SK-N-SH treated with all-trans-retinoic acid at 6 μM for 48 hours (cell line): ENCODE measurements around the gene NBEA.

Source experiments
- ATAC-seq: fragments of 200-7000 bp; cut with Tn5 transposase; 3 replicates; pipeline ENCODE4 v1.9.1; 2020; ENCODE audit warnings: mild to moderate bottlenecking, moderate library complexity
- ARNTL ChIP-seq: fragments of 450-650 bp; formaldehyde crosslinking; IDR thresholded peaks from 2 replicates; pipeline ENCODE4 v1.5.0; 2020; ENCODE audit warnings: low read depth, mild to moderate bottlenecking, moderate library complexity, borderline replicate concordance
- BACH2 ChIP-seq: fragments of 250-450 bp; sonication (Bioruptor Pico); IDR thresholded peaks from 2 replicates; pipeline ENCODE4 v1.9.0; 2021; ENCODE audit warnings: mild to moderate bottlenecking, borderline replicate concordance
- CREB5 ChIP-seq: fragments of 250-450 bp; sonication (Bioruptor Pico); IDR thresholded peaks from 2 replicates; pipeline ENCODE4 v1.5.1; 2020; ENCODE audit warnings: low read depth, mild to moderate bottlenecking, moderate library complexity
- CSDC2 ChIP-seq: fragments of 250-450 bp; sonication (Bioruptor Pico); IDR thresholded peaks from 2 replicates; pipeline ENCODE4 v1.5.0; 2020; ENCODE audit warnings: mild to moderate bottlenecking, moderate library complexity
- CSRNP3 ChIP-seq: fragments of 250-450 bp; sonication (Bioruptor Pico); IDR thresholded peaks from 2 replicates; pipeline ENCODE4 v1.5.1; 2021; ENCODE audit warnings: mild to moderate bottlenecking, moderate library complexity
- ESRRG ChIP-seq: fragments of 250-450 bp; sonication (Bioruptor Pico); IDR thresholded peaks from 2 replicates; pipeline ENCODE4 v1.6.1; 2021; ENCODE audit warnings: mild to moderate bottlenecking
- GLIS3 ChIP-seq: fragments of 250-450 bp; sonication (Bioruptor Pico); IDR thresholded peaks from 2 replicates; pipeline ENCODE4 v1.5.0; 2020; ENCODE audit warnings: mild to moderate bottlenecking, moderate library complexity
- ISL1 ChIP-seq: fragments of 250-450 bp; sonication (Bioruptor Pico); IDR thresholded peaks from 2 replicates; pipeline ENCODE4 v2.1.2; 2022; ENCODE audit warnings: mild to moderate bottlenecking, moderate library complexity
- OSR1 ChIP-seq: fragments of 250-450 bp; sonication (Bioruptor Pico); IDR thresholded peaks from 2 replicates; pipeline ENCODE4 v1.8.0; 2022; ENCODE audit warnings: moderate library complexity, mild to moderate bottlenecking, inconsistent platforms
- PATZ1 ChIP-seq: fragments of 250-450 bp; sonication (Bioruptor Pico); IDR thresholded peaks from 2 replicates; pipeline ENCODE4 v1.8.0; 2020; ENCODE audit warnings: mild to moderate bottlenecking, moderate library complexity, borderline replicate concordance
- POU6F1 ChIP-seq: fragments of 250-450 bp; sonication (Bioruptor Pico); IDR thresholded peaks from 2 replicates; pipeline ENCODE4 v1.8.0; 2021; ENCODE audit warnings: low read depth, mild to moderate bottlenecking, moderate library complexity, borderline replicate concordance
- PPARA ChIP-seq: fragments of 250-450 bp; sonication (Bioruptor Pico); IDR thresholded peaks from 2 replicates; pipeline ENCODE4 v1.5.0; 2020; ENCODE audit warnings: mild to moderate bottlenecking, borderline replicate concordance
- RARB ChIP-seq: fragments of 250-450 bp; sonication (Bioruptor Pico); IDR thresholded peaks from 2 replicates; pipeline ENCODE4 v1.8.0; 2021; ENCODE audit warnings: mild to moderate bottlenecking, moderate library complexity
- SNAI2 ChIP-seq: fragments of 250-450 bp; sonication (Bioruptor Pico); IDR thresholded peaks from 2 replicates; pipeline ENCODE4 v1.5.0; 2020; ENCODE audit warnings: mild to moderate bottlenecking, moderate library complexity
- TCF4 ChIP-seq: fragments of 250-450 bp; sonication (Bioruptor Pico); IDR thresholded peaks from 2 replicates; pipeline ENCODE4 v1.8.0; 2021; ENCODE audit warnings: mild to moderate bottlenecking, moderate library complexity, borderline replicate concordance
- TOX ChIP-seq: fragments of 250-450 bp; sonication (Bioruptor Pico); IDR thresholded peaks from 2 replicates; pipeline ENCODE4 v1.8.0; 2021; ENCODE audit warnings: mild to moderate bottlenecking, moderate library complexity, borderline replicate concordance
- TSHZ2 ChIP-seq: fragments of 250-450 bp; sonication (Bioruptor Pico); IDR thresholded peaks from 2 replicates; pipeline ENCODE4 v1.5.0; 2020; ENCODE audit warnings: mild to moderate bottlenecking, moderate library complexity
- ZC3H10 ChIP-seq: fragments of 250-450 bp; sonication (Bioruptor Pico); IDR thresholded peaks from 2 replicates; pipeline ENCODE4 v1.5.1; 2021; ENCODE audit warnings: mild to moderate bottlenecking, moderate library complexity
- ZFP3 ChIP-seq: fragments of 250-450 bp; sonication (Bioruptor Pico); IDR thresholded peaks from 2 replicates; pipeline ENCODE4 v1.5.0; 2020; ENCODE audit warnings: mild to moderate bottlenecking, moderate library complexity
- ZFP30 ChIP-seq: fragments of 450-650 bp; formaldehyde crosslinking; IDR thresholded peaks from 2 replicates; pipeline ENCODE4 v1.5.0; 2022; ENCODE audit warnings: mild to moderate bottlenecking, moderate library complexity
- ZNF565 ChIP-seq: fragments of 450-650 bp; formaldehyde crosslinking; conservative IDR thresholded peaks from 2 replicates; pipeline ENCODE4 v1.5.0; 2020; ENCODE audit warnings: low read depth, mild to moderate bottlenecking, moderate library complexity
- ZNF70 ChIP-seq: fragments of 450-650 bp; formaldehyde crosslinking; IDR thresholded peaks from 2 replicates; pipeline ENCODE4 v1.5.0; 2020; ENCODE audit warnings: mild to moderate bottlenecking, moderate library complexity
- ZNF8 ChIP-seq: fragments of 450-650 bp; formaldehyde crosslinking; IDR thresholded peaks from 2 replicates; pipeline ENCODE4 v1.5.0; 2020; ENCODE audit warnings: mild to moderate bottlenecking, moderate library complexity

NBEA gene

GRCh38 chr13:35600137-35600536 lies 658.1 kb downstream of the NBEA start (continued):
- TF ChIP-seq CSRNP3 (CRISPR knock-in tag), result no peak
- no peak for TF ChIP-seq GLIS3 (CRISPR knock-in tag)
- no peak for TF ChIP-seq ESRRG (CRISPR knock-in tag)
- TF ChIP-seq ZNF565 (CRISPR knock-in tag), result no peak
- no peak for TF ChIP-seq TOX (CRISPR knock-in tag)
- no peak for TF ChIP-seq PPARA
- TF ChIP-seq TCF4 (CRISPR knock-in tag), result no peak
- no peak for TF ChIP-seq ISL1 (CRISPR knock-in tag)
- TF ChIP-seq PATZ1, result no peak
- no peak for TF ChIP-seq CREB5

GRCh38 chr13:35603593-35604285 lies 661.7 kb downstream of the NBEA start:
- no peak for ATAC-seq
- TF ChIP-seq CREB5, result no peak
- no peak for TF ChIP-seq TCF4 (CRISPR knock-in tag)
- TF ChIP-seq OSR1 (CRISPR knock-in tag), result no peak
- no peak for TF ChIP-seq CSRNP3 (CRISPR knock-in tag)
- TF ChIP-seq ZFP30 (CRISPR knock-in tag), result no peak
- no peak for TF ChIP-seq ZNF70 (CRISPR knock-in tag)
- TF ChIP-seq ESRRG (CRISPR knock-in tag), result no peak
- no peak for TF ChIP-seq RARB (CRISPR knock-in tag)
- TF ChIP-seq BACH2 (CRISPR knock-in tag), result no peak
- no peak for TF ChIP-seq ARNTL (CRISPR knock-in tag)
- TF ChIP-seq ZC3H10 (CRISPR knock-in tag), result no peak
- TF ChIP-seq ZFP3 (CRISPR knock-in tag), result no peak
- TF ChIP-seq TOX (CRISPR knock-in tag), result no peak
- no peak for TF ChIP-seq CSDC2 (CRISPR knock-in tag)
- no peak for TF ChIP-seq ZNF8
- TF ChIP-seq TSHZ2 (CRISPR knock-in tag), result no peak
- no peak for TF ChIP-seq ZNF565 (CRISPR knock-in tag)
- TF ChIP-seq SNAI2, result no peak
- TF ChIP-seq POU6F1, result no peak
